Measurements from ENCODE around the gene SASH1.

The SASH1 gene

GRCh38 chr6:148467926-148468325 is 125.3 kb downstream of the SASH1 start:
- no peaks in the 10 kb centered on the region for H3K9me3 ChIP-seq (replicated peaks; ENCODE audit: low read length)
- H3K9ac ChIP-seq (ENCODE audit: low read depth, low read length), result no peak overlapping the region
- H3K27me3 ChIP-seq (ENCODE audit: control insufficient read depth, insufficient read depth, low read length), result no peaks in the 10 kb centered on the region
- no peak overlapping the region for H3K4me3 ChIP-seq (ENCODE audit: low read length)
- no peak overlapping the region for H3K4me2 ChIP-seq (ENCODE audit: low read length)
- H3K4me1 ChIP-seq (ENCODE audit: control insufficient read depth, insufficient read depth, low read length), result peaks cover 11% of the 10 kb centered on the region
- no peaks in the 10 kb centered on the region for H3K36me3 ChIP-seq (ENCODE audit: insufficient read depth, low read length)

- Histone ChIP-seq H3K4me2 (ENCODE audit: low read length) (no peak overlapping the region), H3K36me3 (ENCODE audit: insufficient read depth, low read length) (peaks cover 10% of the 10 kb centered on the region), H3K9ac (ENCODE audit: low read depth, low read length) (no peak overlapping the region), H3K4me3 (ENCODE audit: low read length) (no peak overlapping the region), H3K9me3 (replicated peaks; ENCODE audit: low read length) (no peaks in the 10 kb centered on the region), H3K4me1 (ENCODE audit: control insufficient read depth, insufficient read depth, low read length) (peaks cover 6% of the 10 kb centered on the region), H3K27me3 (ENCODE audit: control insufficient read depth, insufficient read depth, low read length) (no peaks in the 10 kb centered on the region)
Observed at GRCh38 chr6:148470156-148470555, 127.5 kb downstream of the SASH1 start.

GRCh38 chr6:148470606-148471465 is 128.2 kb downstream of the SASH1 start:
- Histone ChIP-seq H3K9ac (ENCODE audit: low read depth, low read length) (no peak overlapping the region), H3K9me3 (replicated peaks; ENCODE audit: low read length) (no peaks in the 10 kb centered on the region), H3K36me3 (ENCODE audit: insufficient read depth, low read length) (peaks cover 15% of the 10 kb centered on the region), H3K27me3 (ENCODE audit: control insufficient read depth, insufficient read depth, low read length) (no peaks in the 10 kb centered on the region), H3K4me1 (ENCODE audit: control insufficient read depth, insufficient read depth, low read length) (peaks cover 6% of the 10 kb centered on the region), H3K4me3 (ENCODE audit: low read length) (no peak overlapping the region), H3K4me2 (ENCODE audit: low read length) (no peak overlapping the region)

GRCh38 chr6:148471624-148472159 is 129.1 kb downstream of the SASH1 start:
- H3K4me3 ChIP-seq (ENCODE audit: low read length), result no peak overlapping the region

GRCh38 chr6:148472171-148473105 is 129.8 kb downstream of the SASH1 start:
- peaks cover 3% of the 10 kb centered on the region for H3K4me1 ChIP-seq (ENCODE audit: control insufficient read depth, insufficient read depth, low read length)
- H3K4me2 ChIP-seq (ENCODE audit: low read length), result no peak overlapping the region
- H3K9ac ChIP-seq (ENCODE audit: low read depth, low read length), result no peak overlapping the region
- H3K36me3 ChIP-seq (ENCODE audit: insufficient read depth, low read length), result peaks cover 15% of the 10 kb centered on the region
- H3K27me3 ChIP-seq (ENCODE audit: control insufficient read depth, insufficient read depth, low read length), result no peaks in the 10 kb centered on the region
- H3K4me3 ChIP-seq (ENCODE audit: low read length), result no peak overlapping the region
- H3K9me3 ChIP-seq (replicated peaks; ENCODE audit: low read length), result no peaks in the 10 kb centered on the region

More at GRCh38 chr6:148471624-148472159, 129.1 kb downstream of the SASH1 start:
- no peaks in the 10 kb centered on the region for H3K27me3 ChIP-seq (ENCODE audit: control insufficient read depth, insufficient read depth, low read length)
- no peak overlapping the region for H3K4me2 ChIP-seq (ENCODE audit: low read length)
- H3K4me1 ChIP-seq (ENCODE audit: control insufficient read depth, insufficient read depth, low read length), result peaks cover 3% of the 10 kb centered on the region
- H3K9ac ChIP-seq (ENCODE audit: low read depth, low read length), result no peak overlapping the region
- peaks cover 15% of the 10 kb centered on the region for H3K36me3 ChIP-seq (ENCODE audit: insufficient read depth, low read length)
- no peaks in the 10 kb centered on the region for H3K9me3 ChIP-seq (replicated peaks; ENCODE audit: low read length)

DNA sequence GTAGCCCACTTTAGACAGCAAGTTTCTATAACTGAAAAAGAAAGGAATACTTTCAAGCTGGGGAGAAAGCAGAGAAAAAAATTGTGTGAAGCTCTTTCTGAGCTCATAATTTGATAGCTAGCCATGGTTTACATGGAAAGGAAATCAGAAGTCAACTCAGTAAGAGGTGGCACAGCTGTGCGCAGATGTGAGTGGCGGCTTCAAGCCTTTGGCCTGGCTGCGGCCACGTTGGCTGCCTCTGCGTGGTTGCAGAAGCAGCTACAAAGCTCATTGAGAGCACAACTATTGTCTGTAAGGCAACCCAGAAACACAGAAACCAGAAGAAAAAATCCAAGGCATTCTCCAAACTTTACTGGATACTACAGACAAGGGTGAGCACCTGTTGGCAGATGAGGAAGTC is 136.9 kb downstream of the SASH1 start:
- Histone ChIP-seq H3K4me2 (ENCODE audit: low read length) (no peak overlapping the region), H3K4me1 (ENCODE audit: control insufficient read depth, insufficient read depth, low read length) (no peaks in the 10 kb centered on the region), H3K4me3 (ENCODE audit: low read length) (no peak overlapping the region), H3K36me3 (ENCODE audit: insufficient read depth, low read length) (peaks cover 8% of the 10 kb centered on the region), H3K27me3 (ENCODE audit: control insufficient read depth, insufficient read depth, low read length) (no peaks in the 10 kb centered on the region), H3K9me3 (replicated peaks; ENCODE audit: low read length) (no peaks in the 10 kb centered on the region), H3K9ac (ENCODE audit: low read depth, low read length) (no peak overlapping the region)

- Histone ChIP-seq H3K4me1 (ENCODE audit: control insufficient read depth, insufficient read depth, low read length) (peaks cover 15% of the 10 kb centered on the region), H3K4me3 (ENCODE audit: low read length) (no peak overlapping the region), H3K27me3 (ENCODE audit: control insufficient read depth, insufficient read depth, low read length) (no peaks in the 10 kb centered on the region), H3K4me2 (ENCODE audit: low read length) (no peak overlapping the region), H3K36me3 (ENCODE audit: insufficient read depth, low read length) (no peaks in the 10 kb centered on the region), H3K9me3 (replicated peaks; ENCODE audit: low read length) (no peaks in the 10 kb centered on the region), H3K9ac (ENCODE audit: low read depth, low read length) (no peak overlapping the region)
Observed at GRCh38 chr6:148487461-148487860, 144.8 kb downstream of the SASH1 start.

GRCh38 chr6:148491638-148492251 is 149.1 kb downstream of the SASH1 start:
- no peaks in the 10 kb centered on the region for H3K27me3 ChIP-seq (ENCODE audit: control insufficient read depth, insufficient read depth, low read length)
- H3K9ac ChIP-seq (ENCODE audit: low read depth, low read length), result no peak overlapping the region
- no peak overlapping the region for H3K4me3 ChIP-seq (ENCODE audit: low read length)
- H3K4me1 ChIP-seq (ENCODE audit: control insufficient read depth, insufficient read depth, low read length), result peaks cover 15% of the 10 kb centered on the region
- no peaks in the 10 kb centered on the region for H3K9me3 ChIP-seq (replicated peaks; ENCODE audit: low read length)
- H3K36me3 ChIP-seq (ENCODE audit: insufficient read depth, low read length), result no peaks in the 10 kb centered on the region
- peak overlapping the region; percentile 3 for H3K4me2 ChIP-seq (ENCODE audit: low read length)

- Histone ChIP-seq H3K4me1 (ENCODE audit: control insufficient read depth, insufficient read depth, low read length) (peaks cover 25% of the 10 kb centered on the region), H3K4me2 (ENCODE audit: low read length) (no peak overlapping the region), H3K4me3 (ENCODE audit: low read length) (no peak overlapping the region), H3K27me3 (ENCODE audit: control insufficient read depth, insufficient read depth, low read length) (no peaks in the 10 kb centered on the region), H3K9ac (ENCODE audit: low read depth, low read length) (no peak overlapping the region), H3K9me3 (replicated peaks; ENCODE audit: low read length) (no peaks in the 10 kb centered on the region), H3K36me3 (ENCODE audit: insufficient read depth, low read length) (no peaks in the 10 kb centered on the region)
Observed at GRCh38 chr6:148492654-148493290, 150.1 kb downstream of the SASH1 start.

- H3K27me3 ChIP-seq (ENCODE audit: control insufficient read depth, insufficient read depth, low read length), result no peaks in the 10 kb centered on the region
- no peak overlapping the region for H3K9ac ChIP-seq (ENCODE audit: low read depth, low read length)
- no peak overlapping the region for H3K4me3 ChIP-seq (ENCODE audit: low read length)
- peaks cover 27% of the 10 kb centered on the region for H3K4me1 ChIP-seq (ENCODE audit: control insufficient read depth, insufficient read depth, low read length)
- no peaks in the 10 kb centered on the region for H3K9me3 ChIP-seq (replicated peaks; ENCODE audit: low read length)
- H3K36me3 ChIP-seq (ENCODE audit: insufficient read depth, low read length), result no peaks in the 10 kb centered on the region
- no peak overlapping the region for H3K4me2 ChIP-seq (ENCODE audit: low read length)
Observed at GRCh38 chr6:148493424-148493823, 150.8 kb downstream of the SASH1 start.
